GM19099 (cell line): ENCODE measurements around the gene MTA1.

Source experiments
- POLR2A ChIP-seq: IDR thresholded peaks from 3 replicates; pipeline ENCODE4 v1.6.1; 2011; ENCODE audit warnings: low read depth; ENCODE audit not compliant: insufficient read length; ENCODE audit errors: extremely low read depth

MTA1 gene

GRCh38 chr14:105497671-105498429 is 78.2 kb downstream of the MTA1 start:
- no peak for TF ChIP-seq POLR2A

DNA sequence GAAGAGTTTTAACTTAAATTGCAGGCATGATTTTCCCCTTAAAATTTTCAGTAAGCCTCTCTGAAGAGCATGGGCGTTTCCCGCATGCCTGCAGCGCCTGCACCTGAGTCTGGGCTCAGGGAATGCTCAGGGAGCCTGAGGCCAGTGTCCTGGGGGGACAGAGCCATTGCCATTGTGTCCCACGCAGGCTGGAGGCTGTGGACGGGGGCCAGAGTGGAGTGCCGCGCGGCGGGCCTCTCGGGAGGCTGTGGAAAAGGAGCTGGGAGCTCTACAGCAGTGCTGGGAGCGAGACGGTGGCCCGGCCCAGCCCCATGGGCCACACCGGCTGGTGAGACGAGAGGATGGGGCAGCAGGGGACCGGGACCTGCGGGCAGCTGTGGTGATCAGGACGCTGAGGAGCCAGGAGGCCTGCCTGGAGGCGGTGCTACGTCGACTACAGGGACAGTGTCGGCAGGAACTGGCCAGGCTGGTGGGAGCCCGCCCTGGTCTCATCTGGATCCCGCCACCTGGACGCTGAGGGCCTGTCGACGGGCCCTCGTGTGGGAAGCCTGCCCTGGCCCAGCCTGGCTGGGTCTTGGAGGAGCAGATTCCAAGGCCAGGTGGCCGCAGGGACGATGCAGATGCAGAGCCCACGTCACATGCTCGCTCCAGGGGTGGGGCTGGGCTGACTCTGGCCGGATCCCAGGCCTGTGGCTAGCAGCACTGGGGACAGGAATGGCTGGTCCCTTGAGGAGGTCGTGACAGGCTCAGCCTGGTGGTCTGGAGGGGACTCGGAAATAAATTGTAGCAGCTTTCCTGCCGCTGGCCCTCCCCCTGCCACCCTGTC is 79.0 kb downstream of the MTA1 start:
- TF ChIP-seq POLR2A = no peak

DNA sequence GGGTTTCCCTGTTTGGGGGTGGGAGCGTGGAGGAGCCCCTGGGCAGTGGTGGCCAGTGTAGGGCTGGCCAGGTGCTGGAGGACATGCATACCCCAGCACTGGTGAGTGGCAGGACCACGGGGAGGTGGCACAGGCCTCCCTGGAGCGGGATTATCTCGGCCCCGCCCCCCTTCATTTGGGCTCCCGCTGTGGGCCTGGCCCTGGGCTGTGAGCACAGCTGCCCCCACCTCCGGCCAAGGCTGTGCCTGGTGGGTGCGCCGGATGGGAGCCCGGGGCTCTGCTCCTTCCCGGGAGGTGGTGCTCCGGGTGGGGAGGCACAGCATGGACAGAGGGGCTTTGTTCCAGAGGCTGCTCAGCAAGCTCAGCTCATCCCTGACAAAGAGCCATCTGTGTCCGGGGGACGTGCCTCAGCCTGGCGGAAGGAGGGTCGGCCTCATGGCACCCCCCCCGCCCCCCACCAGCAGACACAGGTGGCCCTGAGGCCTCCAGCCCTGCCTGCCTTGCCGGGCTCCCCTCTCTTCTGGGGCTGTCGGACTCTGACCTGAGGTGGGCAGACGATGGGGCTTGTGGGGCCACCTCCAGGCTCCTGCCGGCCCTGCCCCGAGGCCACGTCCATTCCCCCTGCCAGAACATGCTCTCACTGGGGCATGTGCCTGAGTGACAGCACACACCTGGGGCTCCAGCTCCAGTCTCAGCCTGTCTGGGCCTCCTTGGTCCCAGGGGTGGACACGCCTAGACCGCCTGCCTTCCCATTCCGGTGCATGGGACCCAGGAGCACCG is 79.8 kb downstream of the MTA1 start:
- TF ChIP-seq POLR2A = no peak

- TF ChIP-seq POLR2A = no peak
Measured at GRCh38 chr14:105500036-105500725, 80.6 kb downstream of the MTA1 start.

- TF ChIP-seq POLR2A = no peak
Measured at GRCh38 chr14:105500726-105501101, 81.1 kb downstream of the MTA1 start.

DNA sequence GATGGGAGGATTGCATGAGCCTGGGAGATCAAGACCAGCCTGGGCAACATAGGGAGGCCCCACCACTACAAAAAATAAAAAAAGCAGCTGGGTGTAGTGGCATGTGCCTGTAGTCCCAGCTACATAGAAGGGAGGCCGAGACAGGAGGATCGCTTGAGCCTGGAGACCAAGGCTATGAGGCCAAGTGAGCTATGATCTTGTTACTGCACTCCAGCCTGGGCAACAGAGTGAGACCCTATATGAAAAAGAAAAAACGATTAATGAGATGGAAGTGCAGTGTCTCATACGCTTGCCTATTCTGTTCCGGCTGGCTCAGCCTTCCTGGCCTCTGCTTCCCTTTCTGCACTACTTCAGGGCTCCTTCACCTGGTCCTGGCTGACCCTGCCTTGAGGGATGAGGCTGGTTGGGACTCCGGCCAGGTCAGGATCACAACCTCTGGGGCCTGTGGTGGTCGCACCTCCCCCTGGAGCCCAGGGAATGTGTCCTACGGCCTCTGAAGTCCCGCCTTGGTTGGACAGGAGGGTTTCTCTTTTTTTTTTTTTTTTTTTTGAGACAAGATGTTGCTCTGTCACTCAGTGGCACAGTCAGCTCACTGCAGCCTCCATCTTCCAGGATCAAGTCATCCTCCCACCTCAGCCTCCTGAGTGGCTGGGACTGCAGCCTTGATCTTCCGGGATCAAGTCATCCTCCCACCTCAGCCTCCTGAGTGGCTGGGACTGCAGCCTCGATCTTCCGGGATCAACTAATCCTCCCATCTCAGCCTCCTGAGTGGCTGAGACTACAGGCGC is 82.1 kb downstream of the MTA1 start:
- TF ChIP-seq POLR2A = no peak

DNA sequence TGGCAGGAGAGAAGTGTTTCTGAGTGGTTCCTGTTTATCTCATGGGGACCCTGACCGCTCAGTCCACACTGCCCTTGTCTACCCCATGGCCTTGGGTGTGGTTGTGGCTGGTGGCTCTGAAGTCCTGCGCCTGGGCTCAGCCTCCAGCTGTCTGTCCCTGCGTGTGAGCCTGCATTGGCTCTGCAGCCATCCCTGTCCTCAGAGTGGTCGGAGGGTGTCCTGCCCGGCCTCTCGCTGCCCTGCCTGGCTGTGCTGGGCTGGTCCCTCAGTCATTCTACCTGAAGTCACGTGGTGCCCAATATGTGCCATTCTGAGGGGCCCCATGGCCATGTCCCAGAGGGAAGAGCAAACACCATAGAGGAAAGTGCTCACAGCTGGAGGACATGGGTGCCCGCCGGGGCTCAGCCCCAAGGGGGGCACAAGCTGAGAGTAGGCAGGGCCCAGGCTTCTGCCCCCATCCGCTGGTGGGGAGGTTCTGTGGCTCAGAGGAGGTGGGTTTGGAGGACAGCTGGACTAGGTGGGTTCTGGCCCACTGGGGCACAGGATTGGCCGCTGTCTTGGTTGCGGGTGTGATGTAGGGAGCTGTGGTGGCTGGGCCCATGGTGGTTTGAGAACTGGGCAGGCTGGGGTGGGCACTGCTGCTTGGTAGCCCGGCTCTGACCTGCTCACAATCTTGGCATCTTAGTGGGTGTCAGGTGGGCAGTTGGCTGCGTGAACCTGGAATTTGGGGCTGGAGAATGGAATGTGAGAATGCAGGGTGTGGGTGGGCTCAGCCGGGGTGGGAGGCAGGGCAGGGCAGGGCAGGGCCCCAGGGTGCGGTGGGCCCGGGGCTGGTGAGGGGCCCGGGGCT is 83.0 kb downstream of the MTA1 start:
- no peak for TF ChIP-seq POLR2A

DNA sequence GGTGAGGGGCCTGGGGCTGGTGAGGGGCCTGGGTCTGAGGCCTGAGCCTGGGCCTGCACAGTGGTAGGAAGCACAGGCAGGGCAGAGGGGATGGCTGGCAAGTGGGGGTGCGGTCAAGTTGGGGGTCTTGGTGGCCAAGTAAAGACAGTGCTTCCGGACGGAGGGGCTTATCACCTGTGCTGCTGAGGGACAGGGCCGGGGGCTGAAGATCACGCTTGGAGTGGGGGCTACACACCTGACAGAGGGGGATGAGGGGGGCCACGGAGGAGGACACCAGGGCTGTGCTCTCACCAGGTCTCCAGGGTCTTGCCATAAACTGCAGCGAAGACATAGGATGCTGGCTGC is 83.6 kb downstream of the MTA1 start:
- no peak for TF ChIP-seq POLR2A

DNA sequence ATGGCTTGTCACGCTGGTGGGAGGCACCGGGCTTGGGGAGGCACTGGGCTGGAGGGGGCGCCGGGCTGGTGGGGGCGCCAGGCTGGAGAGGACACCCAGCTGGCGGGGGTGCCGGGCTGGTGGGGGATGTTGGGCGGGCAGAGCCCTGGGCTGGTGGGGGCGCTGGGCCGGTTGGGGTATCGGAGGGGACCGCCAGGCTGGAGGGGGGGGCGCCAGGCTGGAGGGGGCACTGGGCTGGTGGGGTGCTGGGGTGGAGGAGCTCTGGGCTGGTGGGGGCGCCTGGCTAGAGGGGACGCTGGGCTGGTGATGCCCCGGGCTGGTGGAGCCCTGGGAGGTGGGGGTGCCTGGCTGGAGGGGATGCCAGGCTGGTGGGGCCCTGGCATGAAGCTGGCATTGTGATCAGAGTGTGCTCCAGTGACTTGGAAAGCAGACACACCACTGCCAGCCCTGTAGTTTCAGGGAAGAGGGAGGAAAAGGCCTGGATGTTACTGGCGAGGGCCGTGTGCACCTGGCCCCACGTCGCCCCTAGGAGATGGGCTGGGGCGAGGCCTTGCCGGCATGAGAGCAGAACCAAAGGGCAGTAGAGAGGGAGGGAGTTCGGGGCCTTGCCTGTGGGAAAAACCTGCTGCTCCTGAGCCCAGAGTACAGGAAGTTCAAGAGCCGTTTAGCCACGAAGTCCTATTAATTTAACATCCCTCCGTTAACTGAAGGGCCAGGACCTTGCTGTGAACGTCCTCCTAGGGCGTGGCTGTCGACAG is 84.5 kb downstream of the MTA1 start:
- TF ChIP-seq POLR2A = no peak

DNA sequence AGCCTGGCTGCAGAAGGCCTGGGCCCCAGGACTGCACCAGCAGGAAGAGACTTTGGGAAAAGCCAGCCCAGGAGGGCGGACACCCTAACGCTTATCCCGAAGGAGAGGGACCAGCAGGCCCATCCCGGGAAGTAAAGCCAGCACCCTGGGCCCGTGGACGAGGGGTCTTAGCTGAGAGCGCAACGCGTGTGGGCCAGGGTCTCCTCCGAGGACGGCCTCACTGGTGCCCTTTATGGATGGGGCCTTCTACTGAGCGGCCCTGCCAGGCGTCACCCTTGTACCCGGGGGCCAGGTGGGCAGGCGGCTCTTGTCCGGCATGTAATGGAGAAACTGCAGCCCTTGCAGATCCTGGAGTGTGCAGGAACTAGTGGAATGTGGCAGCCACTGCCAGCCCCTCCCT is 85.5 kb downstream of the MTA1 start:
- TF ChIP-seq POLR2A = no peak

DNA sequence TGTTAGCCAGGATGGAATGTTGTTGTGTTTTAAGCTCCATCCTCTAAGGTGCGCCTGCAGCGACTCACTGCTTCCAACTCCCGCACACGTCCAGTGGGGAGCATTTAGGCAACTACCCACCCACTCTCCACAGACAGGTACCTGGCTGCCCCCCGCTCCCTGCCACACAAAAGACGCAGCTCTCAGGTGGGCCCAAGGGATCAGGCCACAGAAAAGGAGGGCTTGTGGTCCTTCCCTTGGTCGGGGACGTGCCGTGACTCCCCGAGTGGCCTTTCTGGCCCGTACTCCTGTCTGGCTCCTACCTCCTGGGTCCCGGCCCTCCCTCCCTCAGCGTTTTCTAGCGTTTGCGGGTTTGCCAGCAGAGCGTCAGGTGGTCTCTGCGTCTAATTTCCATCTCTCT is 87.6 kb downstream of the MTA1 start:
- TF ChIP-seq POLR2A = no peak

- TF ChIP-seq POLR2A = no peak
Measured at GRCh38 chr14:105508069-105508468, 88.4 kb downstream of the MTA1 start.

DNA sequence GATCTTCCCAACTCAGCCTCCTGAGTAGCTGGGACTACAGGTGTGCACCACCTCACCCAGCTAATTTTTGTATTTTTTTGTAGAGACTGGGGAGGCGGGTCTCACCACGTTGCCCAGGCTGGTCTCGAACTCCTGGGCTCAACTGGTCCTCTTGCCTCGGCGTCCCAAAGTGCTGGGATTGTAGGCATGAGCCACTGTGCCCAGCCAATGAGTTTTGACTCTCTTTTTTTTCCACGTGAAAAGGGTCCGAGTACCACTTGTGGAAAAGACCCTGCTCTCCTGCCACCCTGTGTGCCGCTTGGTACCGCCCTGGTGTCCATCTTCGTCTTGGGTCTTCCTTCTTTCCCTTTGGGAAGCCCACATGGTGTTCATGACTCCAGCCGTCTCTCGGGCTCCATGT is 89.0 kb downstream of the MTA1 start:
- no peak for TF ChIP-seq POLR2A
